Ovary (tissue), 3 donors: ENCODE measurements around the gene VAV3.

Source experiments
- POLR2A ChIP-seq: fragments of 450-650 bp; IDR thresholded peaks from one replicate; pipeline ENCODE4 v1.6.1; 2017; ENCODE audit warnings: antibody characterized with exemption, mild to moderate bottlenecking, moderate library complexity
- TF ChIP-seq, protein P1 (sequence below), 3 donors: fragments of 450-650 bp in 2 of 3; fragments of 200-600 bp in 1 of 3; IDR thresholded peaks; one replicate each; pipeline versions ENCODE4 v1.5.1 to v1.8.0; 2016 to 2022; ENCODE audit warnings: antibody characterized with exemption in 3 of 3, mild to moderate bottlenecking in 1 of 3
- donor health status: DM: no; HTN: no; CAD: no.

DNA sequence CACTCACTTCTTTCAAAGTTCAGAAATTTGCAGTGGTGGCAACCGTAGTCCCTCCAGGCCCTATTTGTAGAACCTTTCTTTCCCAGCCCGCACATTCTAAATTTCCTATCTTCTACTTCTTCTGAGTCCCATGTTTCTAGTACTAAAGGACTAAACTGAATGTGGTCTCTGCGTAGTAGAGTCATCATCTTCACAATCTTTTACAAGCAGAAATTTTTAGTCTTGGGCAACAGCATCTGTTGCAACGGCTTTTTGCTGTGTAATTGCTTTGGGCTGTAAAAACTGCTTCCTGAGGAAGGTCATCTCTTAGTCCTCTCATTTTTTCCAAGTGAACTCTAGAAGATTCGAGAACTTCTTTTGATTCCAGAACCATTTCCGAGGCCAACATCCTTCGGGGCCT is 23.9 kb downstream of the VAV3 start:
- TF ChIP-seq, protein P1, sequence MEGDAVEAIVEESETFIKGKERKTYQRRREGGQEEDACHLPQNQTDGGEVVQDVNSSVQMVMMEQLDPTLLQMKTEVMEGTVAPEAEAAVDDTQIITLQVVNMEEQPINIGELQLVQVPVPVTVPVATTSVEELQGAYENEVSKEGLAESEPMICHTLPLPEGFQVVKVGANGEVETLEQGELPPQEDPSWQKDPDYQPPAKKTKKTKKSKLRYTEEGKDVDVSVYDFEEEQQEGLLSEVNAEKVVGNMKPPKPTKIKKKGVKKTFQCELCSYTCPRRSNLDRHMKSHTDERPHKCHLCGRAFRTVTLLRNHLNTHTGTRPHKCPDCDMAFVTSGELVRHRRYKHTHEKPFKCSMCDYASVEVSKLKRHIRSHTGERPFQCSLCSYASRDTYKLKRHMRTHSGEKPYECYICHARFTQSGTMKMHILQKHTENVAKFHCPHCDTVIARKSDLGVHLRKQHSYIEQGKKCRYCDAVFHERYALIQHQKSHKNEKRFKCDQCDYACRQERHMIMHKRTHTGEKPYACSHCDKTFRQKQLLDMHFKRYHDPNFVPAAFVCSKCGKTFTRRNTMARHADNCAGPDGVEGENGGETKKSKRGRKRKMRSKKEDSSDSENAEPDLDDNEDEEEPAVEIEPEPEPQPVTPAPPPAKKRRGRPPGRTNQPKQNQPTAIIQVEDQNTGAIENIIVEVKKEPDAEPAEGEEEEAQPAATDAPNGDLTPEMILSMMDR (IDR thresholded peaks at IDR 0.05) = no peak
- TF ChIP-seq POLR2A = no peak
